Measurements from ENCODE around the gene TNPO2. TPM values are rescaled to one million over a fixed set of nuclear protein-coding genes. Genes with fewer than 3 reads are reported as not detected.
A peak's percentile ranks its signal among the peaks of the same experiment; 100 is the strongest.

Gene TNPO2
- total and polyA plus RNA-seq, 7 experiments from 2014 or later, result 2.0 to 78.7 (median 59.0) TPM

GRCh38 chr19:12676384-12676792 is 47.3 kb downstream of the TNPO2 start:
- Histone ChIP-seq H3K27me3 (ENCODE audit: control insufficient read depth in 2 of 2, insufficient read depth in 2 of 2, low read length in 2 of 2) (no peaks in the 10 kb centered on the region), H3K9me3 (ENCODE audit: control insufficient read depth in 2 of 3, low read length in 3 of 3) (no peaks in the 10 kb centered on the region), H3K4me1 (ENCODE audit: control insufficient read depth in 2 of 2, insufficient read depth in 2 of 2, low read length in 2 of 2) (peaks cover 6 to 22% of the 10 kb centered on the region in 2 donors), H3K27ac (ENCODE audit: low read depth, low read length) (no peak overlapping the region), H3K4me3 (ENCODE audit: low read length) (no peak overlapping the region), H3K36me3 (ENCODE audit: control insufficient read depth in 2 of 3, insufficient read depth in 3 of 3, low read length in 3 of 3) (peaks cover 18 to 84% (median 19%) of the 10 kb centered on the region in 3 experiments)
- CTCF ChIA-PET, result interaction anchor here (0.7 to 2.4 kb wide), 6 partner anchors 12 to 475 kb away, joined by 3 to 12 read pairs (median 6); no protein-coding TSS in a partner anchor
- intact Hi-C loops (cut with micrococcal nuclease), result loop anchor here in 1 of 2 donors (1.0 kb wide), 2 partner anchors 120 to 171 kb away; no protein-coding TSS in a partner anchor
- Mint-ChIP-seq H3K27ac (peak overlapping the region in 6 of 9 donors; percentile 22 to 79 (median 66)), H3K27me3 (no peaks in the 10 kb centered on the region), H3K36me3 (peaks cover 0 to 37% (median 30%) of the 10 kb centered on the region in 5 donors), H3K9me3 (peaks cover 0 to 7% (median 0%) of the 10 kb centered on the region in 11 donors), H3K4me1 (peaks cover 27 to 41% (median 35%) of the 10 kb centered on the region in 7 donors), H3K4me3 (no peak overlapping the region)
- peak; percentile 52 to 86 (median 75) for DNase-seq
- POLR2A ChIA-PET, result interaction anchor here (0.5 to 2.9 kb wide), 5 partner anchors 10 to 274 kb away, joined by 3 to 8 read pairs (median 4); partner anchors contain the start of genes JUNB, MAN2B1 and WDR83
- ATAC-seq, result peak; percentile 63

- no peak overlapping the region for H3K4me3 Mint-ChIP-seq
- Histone ChIP-seq H3K27ac (ENCODE audit: low read depth, low read length) (no peak overlapping the region), H3K9me3 (ENCODE audit: control insufficient read depth in 2 of 3, low read length in 3 of 3) (no peaks in the 10 kb centered on the region), H3K36me3 (ENCODE audit: control insufficient read depth in 2 of 3, insufficient read depth in 3 of 3, low read length in 3 of 3) (peaks cover 18 to 82% (median 19%) of the 10 kb centered on the region in 3 experiments), H3K4me1 (ENCODE audit: control insufficient read depth in 2 of 2, insufficient read depth in 2 of 2, low read length in 2 of 2) (peaks cover 6 to 22% of the 10 kb centered on the region in 2 donors), H3K4me3 (ENCODE audit: low read length) (no peak overlapping the region), H3K27me3 (ENCODE audit: control insufficient read depth in 2 of 2, insufficient read depth in 2 of 2, low read length in 2 of 2) (no peaks in the 10 kb centered on the region)
- intact Hi-C loops (cut with micrococcal nuclease), result loop anchor here in 1 of 2 donors (1.0 kb wide), 2 partner anchors 120 to 171 kb away; no protein-coding TSS in a partner anchor
- ATAC-seq, result no peak
- POLR2A ChIA-PET, result interaction anchor here (0.5 to 2.9 kb wide), 3 partner anchors 9 to 275 kb away, joined by 3 to 8 read pairs (median 6); partner anchors contain the start of genes JUNB, MAN2B1 and WDR83
- CTCF ChIA-PET, result interaction anchor here (0.7 to 2.1 kb wide), 2 partner anchors 171 to 475 kb away, joined by 3 to 12 read pairs; no protein-coding TSS in a partner anchor
- H3K9me3 Mint-ChIP-seq, result peaks cover 0 to 5% (median 0%) of the 10 kb centered on the region in 11 donors
- H3K27ac Mint-ChIP-seq, result peak overlapping the region in 4 of 9 donors; percentile 41 to 79 (median 66)
- H3K4me1 Mint-ChIP-seq, result peaks cover 22 to 37% (median 30%) of the 10 kb centered on the region in 7 donors
- H3K36me3 Mint-ChIP-seq, result peaks cover 0 to 33% (median 25%) of the 10 kb centered on the region in 5 donors
- peak in 1 of 9 donors; percentile 12 for DNase-seq
- no peaks in the 10 kb centered on the region for H3K27me3 Mint-ChIP-seq
These were observed 47.8 kb downstream of the TNPO2 start for GRCh38 chr19:12675940-12676339.

- Histone ChIP-seq H3K36me3 (ENCODE audit: control insufficient read depth in 2 of 3, insufficient read depth in 3 of 3, low read length in 3 of 3) (peaks cover 18 to 82% (median 19%) of the 10 kb centered on the region in 3 experiments), H3K4me3 (ENCODE audit: low read length) (no peak overlapping the region), H3K27me3 (ENCODE audit: control insufficient read depth in 2 of 2, insufficient read depth in 2 of 2, low read length in 2 of 2) (no peaks in the 10 kb centered on the region), H3K4me1 (ENCODE audit: control insufficient read depth in 2 of 2, insufficient read depth in 2 of 2, low read length in 2 of 2) (peaks cover 5 to 26% of the 10 kb centered on the region in 2 donors), H3K9me3 (ENCODE audit: control insufficient read depth in 2 of 3, low read length in 3 of 3) (no peaks in the 10 kb centered on the region), H3K27ac (ENCODE audit: low read depth, low read length) (no peak overlapping the region)
- DNase-seq (no peak), ATAC-seq (no peak)
- Mint-ChIP-seq H3K27ac (no peak overlapping the region), H3K4me1 (peaks cover 20 to 37% (median 29%) of the 10 kb centered on the region in 7 donors), H3K9me3 (peaks cover 0 to 5% (median 0%) of the 10 kb centered on the region in 11 donors), H3K27me3 (no peaks in the 10 kb centered on the region), H3K4me3 (no peak overlapping the region), H3K36me3 (peaks cover 0 to 32% (median 24%) of the 10 kb centered on the region in 5 donors)
- POLR2A ChIA-PET, result no interaction called here
- intact Hi-C loops (cut with micrococcal nuclease), result no loop called here
- CTCF ChIA-PET, result interaction anchor here (1.0 kb wide), 1 partner anchor 70 kb away, joined by 3 read pairs; no protein-coding TSS in a partner anchor
These were observed 48.3 kb downstream of the TNPO2 start for GRCh38 chr19:12675399-12675798.

- Mint-ChIP-seq H3K4me1 (peaks cover 28 to 48% (median 36%) of the 10 kb centered on the region in 7 donors), H3K27ac (no peak overlapping the region), H3K36me3 (peaks cover 0 to 22% (median 15%) of the 10 kb centered on the region in 5 donors), H3K9me3 (peaks cover 0 to 3% (median 0%) of the 10 kb centered on the region in 11 donors), H3K27me3 (no peaks in the 10 kb centered on the region), H3K4me3 (no peak overlapping the region)
- DNase-seq, result no peak
- no peak overlapping the region for H3K4me3 ChIP-seq (ENCODE audit: low read length)
- peaks cover 16 to 25% of the 10 kb centered on the region in 2 donors for H3K4me1 ChIP-seq (ENCODE audit: control insufficient read depth in 2 of 2, insufficient read depth in 2 of 2, low read length in 2 of 2)
- intact Hi-C loops (cut with micrococcal nuclease), result loop anchor here (1.0 kb wide), 3 partner anchors 32 to 470 kb away; no protein-coding TSS in a partner anchor
- ChIA-PET CTCF (interaction anchor here (0.5 to 3.7 kb wide), 10 partner anchors 9 to 123 kb away, joined by 3 to 32 read pairs (median 3); partner anchors contain the start of genes DHPS and ZNF564), POLR2A (interaction anchor here (1.3 kb wide), 1 partner anchor 8 kb away, joined by 13 read pairs; the partner anchor contains the start of gene DHPS)
- no peaks in the 10 kb centered on the region for H3K9me3 ChIP-seq (ENCODE audit: control insufficient read depth in 2 of 3, low read length in 3 of 3)
- no peaks in the 10 kb centered on the region for H3K27me3 ChIP-seq (ENCODE audit: control insufficient read depth in 2 of 2, insufficient read depth in 2 of 2, low read length in 2 of 2)
- no peak for ATAC-seq
- peaks cover 10 to 67% (median 18%) of the 10 kb centered on the region in 3 experiments for H3K36me3 ChIP-seq (ENCODE audit: control insufficient read depth in 2 of 3, insufficient read depth in 3 of 3, low read length in 3 of 3)
- H3K27ac ChIP-seq (ENCODE audit: low read depth, low read length), result no peak overlapping the region
These were observed 51.0 kb downstream of the TNPO2 start for GRCh38 chr19:12672744-12673143.

GRCh38 chr19:12670159-12670928 is 53.4 kb downstream of the TNPO2 start:
- H3K27ac ChIP-seq (ENCODE audit: low read depth, low read length), result peak overlapping the region; percentile 99
- peaks cover 28 to 31% of the 10 kb centered on the region in 2 donors for H3K4me1 ChIP-seq (ENCODE audit: control insufficient read depth in 2 of 2, insufficient read depth in 2 of 2, low read length in 2 of 2)
- Mint-ChIP-seq H3K4me1 (peaks cover 25 to 57% (median 44%) of the 10 kb centered on the region in 7 donors), H3K9me3 (no peaks in the 10 kb centered on the region), H3K27me3 (no peaks in the 10 kb centered on the region), H3K36me3 (peaks cover 0 to 16% (median 10%) of the 10 kb centered on the region in 5 donors), H3K27ac (peak overlapping the region; percentile 28 to 100 (median 100)), H3K4me3 (peak overlapping the region; percentile 91 to 100 (median 98))
- DNase-seq, result peak in 1 of 9 donors; percentile 16
- peak overlapping the region; percentile 84 for H3K4me3 ChIP-seq (ENCODE audit: low read length)
- intact Hi-C loops (cut with micrococcal nuclease), result no loop called here
- H3K27me3 ChIP-seq (ENCODE audit: control insufficient read depth in 2 of 2, insufficient read depth in 2 of 2, low read length in 2 of 2), result no peaks in the 10 kb centered on the region
- H3K9me3 ChIP-seq (ENCODE audit: control insufficient read depth in 2 of 3, low read length in 3 of 3), result no peaks in the 10 kb centered on the region
- no peak for ATAC-seq
- H3K36me3 ChIP-seq (ENCODE audit: control insufficient read depth in 2 of 3, insufficient read depth in 3 of 3, low read length in 3 of 3), result peaks cover 0 to 47% (median 0%) of the 10 kb centered on the region in 3 experiments
- CTCF ChIA-PET, result interaction anchor here (0.7 to 3.7 kb wide), 5 partner anchors 30 to 106 kb away, joined by 3 to 32 read pairs (median 3); partner anchors contain the start of genes ZNF490 and ZNF791
- POLR2A ChIA-PET, result interaction anchor here (0.7 to 2.4 kb wide), 9 partner anchors 10 to 425 kb away, joined by 3 to 10 read pairs (median 3); partner anchors contain the start of genes FBXW9 and TRIR
